Measurements from ENCODE around the gene AP3D1.
"Not testable (repeated sequence)": the region's sequence is repeated elsewhere in the genome, so short reads cannot be mapped to it uniquely, and the experiment has no call there.

AP3D1 gene

DNA sequence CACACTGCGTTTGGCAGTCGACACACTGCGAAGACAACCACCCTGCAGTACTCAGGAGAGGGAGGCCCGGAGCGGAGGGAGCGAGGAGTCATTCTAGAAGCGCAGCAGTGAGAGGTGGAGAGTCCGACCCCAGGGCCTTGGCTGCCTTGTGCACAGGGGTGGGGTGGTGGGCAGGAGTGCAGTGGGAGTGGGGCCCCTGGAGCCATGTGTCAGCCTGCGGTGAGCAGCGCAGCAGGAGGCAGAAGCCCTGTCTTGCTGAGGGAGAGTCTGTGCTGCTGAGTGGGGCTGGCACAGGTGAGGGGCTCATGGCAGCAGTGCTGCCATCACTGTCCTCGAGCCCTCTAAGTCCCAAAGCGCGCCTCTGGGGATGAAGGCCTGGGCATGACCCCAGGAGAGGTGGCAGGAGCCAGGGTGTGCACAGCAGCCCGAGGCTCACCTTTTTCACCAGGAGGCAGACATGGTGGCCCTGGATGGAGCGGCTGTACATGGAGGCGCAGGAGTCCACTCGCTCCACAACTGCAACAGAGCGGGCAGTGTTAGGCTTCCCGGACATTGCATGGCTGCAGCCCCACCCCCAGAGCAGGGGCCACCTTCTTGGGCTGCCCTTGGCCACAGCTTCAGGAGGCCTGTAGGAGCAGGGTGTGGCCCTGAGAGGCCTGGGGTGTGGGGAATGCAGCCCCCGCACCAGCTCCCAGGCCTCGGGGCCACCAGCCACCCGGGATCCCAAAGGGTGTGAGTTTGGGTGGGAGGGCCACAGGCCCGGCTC is 42.9 kb downstream of the AP3D1 start:
- FAIRE-seq = no peak

DNA sequence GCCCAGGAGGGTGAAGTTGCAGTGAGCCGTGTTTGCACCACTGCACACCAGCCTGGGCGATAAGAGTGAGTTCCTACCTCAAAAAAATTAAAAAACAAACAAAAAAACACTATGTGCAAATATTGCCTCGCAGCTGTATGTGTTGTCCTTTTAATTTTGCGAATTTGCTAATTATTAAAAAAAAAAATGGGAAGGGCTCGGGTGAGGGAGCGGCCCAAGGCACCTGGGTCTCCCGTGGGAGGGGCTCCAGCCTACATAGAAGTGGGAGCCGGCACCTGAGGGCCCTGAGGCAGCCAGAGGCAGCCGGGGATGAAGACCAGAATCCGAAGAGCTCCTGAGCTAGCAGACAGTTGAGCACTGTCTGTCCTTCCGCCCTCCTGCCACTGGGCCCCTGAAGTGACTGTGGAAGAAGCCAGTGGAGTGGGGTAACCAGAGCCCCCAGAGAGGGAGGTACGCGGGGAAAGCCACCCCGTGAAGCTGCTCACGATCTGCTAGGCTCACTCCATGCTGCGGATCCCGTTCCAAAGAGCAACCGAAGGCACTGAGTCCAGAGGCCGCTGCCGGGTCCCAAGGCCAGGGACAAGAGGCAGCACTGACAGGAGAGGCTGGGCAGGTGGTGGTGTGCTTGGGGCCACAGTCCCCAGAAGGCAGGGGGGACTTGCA is 48.2 kb downstream of the AP3D1 start:
- FAIRE-seq = no peak

DNA sequence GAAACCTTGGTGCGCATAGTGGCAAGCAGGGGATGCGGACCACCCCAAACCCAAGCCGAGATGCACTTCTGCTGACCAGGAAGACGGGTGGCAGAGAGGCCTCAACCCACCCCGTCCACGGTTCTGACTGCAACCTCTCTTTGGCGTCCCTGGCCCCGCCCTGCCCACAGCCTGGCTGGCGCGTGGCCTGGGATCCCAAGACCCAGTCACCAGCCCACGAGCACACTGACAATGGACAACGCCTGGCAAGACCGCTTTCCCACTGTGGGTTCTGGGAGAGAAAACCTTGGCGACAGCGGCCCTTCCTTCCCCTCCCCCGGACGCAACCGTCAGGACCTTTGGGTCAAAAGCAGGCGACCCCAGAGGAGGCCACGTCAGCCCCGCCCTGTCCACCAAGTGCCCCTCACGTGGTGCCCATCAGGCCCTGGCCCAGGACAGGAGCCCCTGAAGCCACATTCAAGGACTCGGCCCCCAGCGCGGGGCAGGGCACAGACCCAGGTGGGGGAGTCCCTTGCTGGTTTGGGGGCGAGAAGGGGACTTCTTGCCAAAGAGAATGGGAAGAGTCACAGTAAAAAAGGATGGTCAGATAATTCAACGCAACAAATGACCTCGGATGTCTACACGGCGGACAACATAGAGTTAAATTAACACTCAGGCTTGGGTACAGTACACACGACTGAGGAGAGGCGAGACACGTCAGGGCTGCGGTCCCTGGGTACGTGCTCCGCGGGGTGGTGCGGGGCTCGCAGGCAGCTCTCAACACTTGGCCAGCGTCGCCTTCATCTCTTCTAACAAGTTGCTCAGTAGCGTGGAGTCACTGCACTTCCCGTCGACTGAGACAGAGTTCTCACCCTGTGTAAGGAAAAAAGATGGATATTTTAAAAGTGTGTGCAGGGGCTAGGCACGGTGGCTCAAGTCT is 49.7 kb downstream of the AP3D1 start:
- FAIRE-seq = no peak

- FAIRE-seq = no peak
Observed at GRCh38 chr19:2100719-2101061, 50.7 kb downstream of the AP3D1 start.

DNA sequence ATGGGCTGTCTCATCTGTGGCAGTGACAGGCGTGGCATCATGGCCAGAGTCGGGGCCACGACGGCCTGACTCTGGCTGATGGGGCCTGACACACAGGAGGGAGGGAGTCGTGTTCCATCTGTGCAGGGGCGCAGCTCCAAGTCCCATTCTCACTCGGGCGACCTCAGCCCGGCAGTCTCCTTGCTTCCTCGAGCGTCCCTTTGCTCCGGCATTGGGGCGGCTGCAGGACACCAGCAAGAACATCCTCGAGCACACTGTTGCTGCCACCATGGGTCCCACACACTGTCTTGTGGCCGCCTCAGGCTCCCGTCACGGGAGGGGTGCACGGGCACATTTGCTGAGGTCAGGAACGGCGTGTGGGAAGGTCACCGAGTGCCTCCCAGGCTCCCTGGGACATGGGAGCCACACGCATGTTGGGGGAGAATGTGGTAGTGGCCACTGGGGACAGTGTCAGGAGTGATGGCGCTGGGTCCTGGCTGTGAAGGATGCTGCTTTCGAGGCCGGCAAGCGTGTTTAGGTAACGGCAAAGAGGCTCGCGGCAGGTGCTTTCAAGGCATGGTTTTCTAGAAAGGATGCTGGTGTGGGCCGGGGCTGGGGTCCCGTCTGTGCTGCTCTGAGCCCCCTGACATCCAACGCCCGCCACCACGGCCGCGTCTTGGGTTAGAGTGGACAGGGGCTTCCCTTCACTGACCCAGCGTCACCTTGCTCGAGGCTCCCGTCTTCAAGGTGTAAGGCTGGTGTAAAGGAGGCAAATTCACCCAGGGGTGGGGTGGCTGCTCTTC is 51.2 kb downstream of the AP3D1 start:
- no peak for FAIRE-seq

DNA sequence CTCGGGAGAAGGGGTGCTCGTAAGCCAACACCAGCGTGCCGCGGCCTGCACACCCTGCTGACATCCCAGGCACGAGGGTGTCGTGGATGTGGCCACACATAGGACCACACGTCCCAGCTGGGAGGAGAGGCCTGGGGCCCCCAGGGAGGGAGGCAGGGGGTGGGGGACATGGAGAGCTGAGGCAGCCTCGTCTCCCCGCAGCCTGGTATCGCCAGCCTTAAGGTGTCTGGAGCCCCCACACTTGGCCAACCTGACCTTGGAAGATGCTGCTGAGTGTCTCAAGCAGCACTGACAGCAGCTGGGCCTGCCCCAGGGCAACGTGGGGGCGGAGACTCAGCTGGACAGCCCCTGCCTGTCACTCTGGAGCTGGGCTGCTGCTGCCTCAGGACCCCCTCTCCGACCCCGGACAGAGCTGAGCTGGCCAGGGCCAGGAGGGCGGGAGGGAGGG is 52.3 kb downstream of the AP3D1 start:
- FAIRE-seq = no peak

GRCh38 chr19:2097886-2098327 is 53.5 kb downstream of the AP3D1 start:
- FAIRE-seq = no peak

DNA sequence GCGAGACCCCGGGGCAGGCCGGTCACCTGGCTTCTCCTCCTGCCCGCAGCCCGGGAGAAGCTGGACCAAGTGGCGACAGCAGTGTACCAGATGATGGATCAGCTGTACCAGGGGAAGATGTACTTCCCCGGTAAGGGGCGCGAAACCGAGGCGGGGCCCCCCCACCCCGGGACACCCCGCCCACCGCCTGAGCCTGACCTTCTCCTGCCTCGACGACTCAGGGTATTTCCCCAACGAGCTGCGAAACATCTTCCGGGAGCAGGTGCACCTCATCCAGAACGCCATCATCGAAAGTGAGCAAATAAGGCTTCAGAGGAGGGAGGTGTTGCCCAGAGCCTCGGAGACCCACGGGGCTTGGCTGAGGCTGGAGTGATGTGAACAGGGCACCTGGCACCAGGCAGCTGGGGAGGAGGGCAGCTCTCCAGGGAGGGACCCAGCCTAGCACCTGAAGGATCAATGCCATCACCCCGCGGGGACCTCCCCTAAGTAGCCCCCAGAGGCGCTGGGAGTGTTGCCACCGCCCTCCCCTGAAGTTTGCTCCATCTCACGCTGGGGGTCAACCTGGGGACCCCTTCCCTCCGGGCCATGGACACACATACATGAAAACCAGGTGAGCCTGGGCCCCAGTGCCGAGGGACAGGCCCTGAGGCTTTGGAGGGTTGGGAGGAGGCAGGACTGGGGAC is 54.0 kb downstream of the AP3D1 start:
- no peak for FAIRE-seq

- FAIRE-seq = no peak
Observed at GRCh38 chr19:2096480-2097202, 54.7 kb downstream of the AP3D1 start, which contains the start of gene IZUMO4. IZUMO4 (plus strand) TSS chr19:2096915; CDS start chr19:2096946, 31 bp downstream.

DNA sequence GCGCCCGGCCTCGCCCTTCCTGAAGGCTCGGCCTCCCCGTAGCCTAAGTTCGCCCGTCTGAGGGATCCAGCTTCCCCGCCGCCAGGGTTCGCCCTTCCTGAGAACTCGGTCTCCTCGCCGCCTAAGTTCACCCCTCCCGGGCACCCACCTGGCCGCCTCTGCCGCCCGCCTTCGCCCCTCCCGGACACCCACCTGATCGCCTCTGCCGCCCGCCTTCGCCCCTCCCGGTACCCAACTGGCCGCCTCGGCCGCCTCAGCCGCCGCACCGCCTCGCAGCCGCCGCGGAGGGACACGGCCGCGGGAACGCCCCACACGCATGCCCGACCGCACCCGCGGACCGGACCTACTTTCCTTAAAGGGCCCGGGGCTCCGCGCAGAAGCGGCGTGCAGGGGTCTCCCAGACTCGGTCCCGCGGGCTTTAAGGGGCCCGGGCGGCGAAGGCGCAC is 55.3 kb downstream of the AP3D1 start, which contains the start of gene MOB3A:
TSS of gene MOB3A (minus strand) at position 293 of the 446 bp plus-strand sequence. CDS start 17,766 bp downstream, outside the sequence.
- FAIRE-seq = no peak

DNA sequence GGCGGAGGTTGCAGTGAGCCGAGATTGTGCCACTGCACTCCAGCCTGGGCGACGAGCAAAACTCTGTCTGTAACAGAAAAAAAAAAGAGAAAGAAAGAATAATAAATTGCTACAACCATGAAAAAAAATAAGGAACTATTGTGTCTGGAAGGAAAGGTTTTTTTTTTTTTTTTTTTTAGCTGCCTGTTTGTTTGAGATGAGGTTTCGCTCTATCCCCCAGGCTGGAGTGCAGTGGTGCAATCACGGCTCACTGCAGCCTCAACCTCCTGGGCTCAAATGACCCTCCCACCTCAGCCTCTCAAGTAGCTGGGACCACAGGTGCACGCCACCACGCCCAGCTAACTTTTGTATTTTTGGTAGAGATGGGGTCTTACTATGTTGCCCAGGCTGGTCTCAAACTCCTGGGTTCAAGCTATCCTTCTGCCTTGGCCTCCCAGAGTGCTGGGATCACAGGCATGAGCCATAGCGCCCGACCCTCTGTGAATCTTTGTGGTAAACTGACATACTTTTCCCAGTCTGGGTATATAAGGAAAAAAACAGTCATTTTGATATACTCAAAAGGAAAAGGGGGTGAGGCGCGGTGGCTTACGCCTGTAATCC is 59.3 kb downstream of the AP3D1 start:
- FAIRE-seq = not testable (repeated sequence)

GRCh38 chr19:2089727-2090053 is 61.7 kb downstream of the AP3D1 start:
- no peak for FAIRE-seq

DNA sequence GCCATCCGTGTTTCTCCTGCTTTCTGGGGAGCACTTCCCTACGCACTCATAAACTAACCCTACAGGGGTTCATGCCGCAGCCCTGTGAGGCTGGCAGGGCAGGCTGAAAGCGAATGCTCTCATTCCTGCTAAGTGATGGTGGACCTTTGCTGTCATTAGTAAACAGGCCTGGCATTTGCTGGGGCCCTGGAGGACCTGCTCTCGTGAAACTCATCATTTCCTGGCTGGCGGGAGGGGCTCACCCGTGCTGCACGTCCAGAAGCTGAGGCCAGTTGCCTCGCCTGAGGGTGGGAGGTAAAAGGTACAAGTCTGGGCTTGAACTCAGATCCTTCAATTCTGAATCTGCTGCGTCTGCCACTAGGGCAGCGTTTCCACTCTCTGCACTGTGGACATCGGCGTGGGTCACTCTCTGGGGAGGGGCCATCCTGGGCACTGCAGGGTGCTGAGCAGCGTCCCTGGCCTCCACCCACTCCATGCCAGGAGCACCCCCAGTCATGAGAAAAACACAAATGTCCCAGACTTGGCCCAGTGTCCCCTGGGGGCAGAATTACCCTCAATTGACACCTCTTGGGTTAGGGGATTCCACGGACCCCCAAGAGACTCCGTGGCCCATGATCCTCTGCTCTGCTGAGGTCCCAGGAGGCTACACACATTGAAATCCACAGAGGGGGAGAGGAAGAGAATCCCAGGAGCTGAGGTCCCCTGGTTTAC is 62.2 kb downstream of the AP3D1 start:
- FAIRE-seq = no peak

- FAIRE-seq = no peak
Observed at GRCh38 chr19:2087621-2088100, 63.7 kb downstream of the AP3D1 start.

DNA sequence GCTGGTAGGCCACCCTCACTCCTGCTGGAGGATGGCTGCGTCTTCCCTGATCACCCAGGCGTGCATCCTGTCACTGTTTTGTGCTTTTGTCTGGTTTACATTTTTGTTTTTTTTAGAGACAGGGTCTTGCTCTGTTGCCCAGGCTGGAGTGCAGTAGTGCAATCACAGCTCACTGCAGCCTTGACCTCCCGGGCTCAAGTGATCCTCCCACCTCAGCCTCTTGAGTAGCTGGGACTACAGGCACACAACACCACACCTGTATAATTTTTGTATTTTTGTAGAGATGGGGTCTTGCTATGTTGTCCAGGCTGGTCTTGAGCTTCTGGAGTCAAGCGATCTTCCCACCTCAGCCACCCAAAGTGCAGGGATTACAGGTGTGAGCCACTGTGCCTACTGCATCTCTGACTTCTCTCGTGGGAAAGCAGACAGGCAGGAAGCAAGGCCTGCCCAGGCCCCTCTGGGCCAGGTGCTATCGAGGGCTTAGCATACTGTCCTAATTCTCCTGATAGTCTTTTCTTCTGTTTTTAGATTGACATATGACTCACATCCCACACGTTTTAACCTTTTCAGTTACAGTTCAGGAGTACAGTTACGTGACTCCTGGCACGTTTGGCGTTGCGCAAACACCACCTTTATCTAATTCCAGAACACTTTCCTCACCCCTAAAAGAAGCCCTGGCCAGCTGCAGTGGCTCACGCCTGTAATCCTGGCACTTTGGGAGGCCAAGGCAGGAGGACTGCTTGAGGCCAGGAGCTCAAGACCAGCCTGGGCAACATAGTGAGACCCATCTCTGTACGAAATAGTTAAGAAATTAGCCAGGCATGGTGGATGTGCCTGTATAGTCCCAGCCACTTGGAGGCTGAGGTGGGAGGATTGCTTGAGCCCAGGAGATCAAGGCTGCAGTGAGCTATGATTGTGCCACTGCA is 64.4 kb downstream of the AP3D1 start:
- not testable (repeated sequence) for FAIRE-seq

GRCh38 chr19:2084993-2085720 is 66.2 kb downstream of the AP3D1 start:
- FAIRE-seq = no peak

- FAIRE-seq = no peak
Observed at GRCh38 chr19:2083174-2083854, 68.1 kb downstream of the AP3D1 start.

Data from TTC549 (cell line).